ENCODE data around the gene KRT75.

KRT75 gene

GRCh38 chr12:52377266-52377665 lies 56.9 kb downstream of the KRT75 start:
- no peak overlapping the region for H3K27ac ChIP-seq (ENCODE audit: low read length)

More at GRCh38 chr12:52377266-52377665, 56.9 kb downstream of the KRT75 start:
- H4K20me1 ChIP-seq (ENCODE audit: insufficient read depth, low read length): no peaks in the 10 kb centered on the region
- H3K27me3 ChIP-seq (ENCODE audit: low read depth, low read length): peaks cover 13% of the 10 kb centered on the region; the same call in 1 of the 2 replicates
- no peaks in the 10 kb centered on the region for H3K4me1 ChIP-seq (ENCODE audit: low read length)
- no peak overlapping the region for H3K4me2 ChIP-seq (ENCODE audit: low read length)
- H3K9ac ChIP-seq (ENCODE audit: low read length): no peak overlapping the region
- TF ChIP-seq CTCF (IDR thresholded peaks at IDR 0.05; ENCODE audit: low read depth, low read length): no peak
- no peak for TF ChIP-seq EZH2phosphoT487 (IDR thresholded peaks at IDR 0.05; ENCODE audit: low read depth)
- H2AFZ ChIP-seq (ENCODE audit: low read depth, low read length): no peak overlapping the region
- H3K9me3 ChIP-seq (ENCODE audit: insufficient read depth, low read length): no peaks in the 10 kb centered on the region
- no peaks in the 10 kb centered on the region for H3K36me3 ChIP-seq (replicated peaks; ENCODE audit: low read depth, low read length)
- H3K79me2 ChIP-seq (ENCODE audit: low read length): no peaks in the 10 kb centered on the region
- H3K4me3 ChIP-seq (ENCODE audit: low read length): no peak overlapping the region

All from OCI-LY3 (cell line).